Measurements from ENCODE around the gene EDARADD. TPM values are rescaled to one million over a fixed set of nuclear protein-coding genes. Genes with fewer than 3 reads are reported as not detected.
A peak's percentile ranks its signal among the peaks of the same experiment; 100 is the strongest.

The EDARADD gene
- total RNA-seq, 1 donor from 2014 or later: not detected

DNA sequence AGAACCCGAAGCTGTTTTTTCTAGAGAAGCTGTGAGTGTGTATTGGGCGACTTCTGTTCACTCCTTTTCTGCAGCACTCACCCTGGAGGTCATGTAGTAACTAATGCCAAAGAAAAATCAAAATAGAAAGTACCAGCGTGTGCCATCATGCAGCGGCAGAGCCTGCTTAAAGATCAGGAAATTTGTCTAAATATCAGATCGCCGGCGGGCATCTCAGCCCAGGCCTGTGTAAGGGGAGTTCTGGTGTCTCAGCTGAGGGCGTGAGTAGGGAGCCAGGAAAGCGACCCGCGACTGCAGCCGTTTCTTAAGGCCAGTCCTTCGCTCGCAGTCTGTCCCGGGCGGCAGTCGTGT lies 768 bp downstream of the EDARADD start:
- DNase-seq: no peak

DNA sequence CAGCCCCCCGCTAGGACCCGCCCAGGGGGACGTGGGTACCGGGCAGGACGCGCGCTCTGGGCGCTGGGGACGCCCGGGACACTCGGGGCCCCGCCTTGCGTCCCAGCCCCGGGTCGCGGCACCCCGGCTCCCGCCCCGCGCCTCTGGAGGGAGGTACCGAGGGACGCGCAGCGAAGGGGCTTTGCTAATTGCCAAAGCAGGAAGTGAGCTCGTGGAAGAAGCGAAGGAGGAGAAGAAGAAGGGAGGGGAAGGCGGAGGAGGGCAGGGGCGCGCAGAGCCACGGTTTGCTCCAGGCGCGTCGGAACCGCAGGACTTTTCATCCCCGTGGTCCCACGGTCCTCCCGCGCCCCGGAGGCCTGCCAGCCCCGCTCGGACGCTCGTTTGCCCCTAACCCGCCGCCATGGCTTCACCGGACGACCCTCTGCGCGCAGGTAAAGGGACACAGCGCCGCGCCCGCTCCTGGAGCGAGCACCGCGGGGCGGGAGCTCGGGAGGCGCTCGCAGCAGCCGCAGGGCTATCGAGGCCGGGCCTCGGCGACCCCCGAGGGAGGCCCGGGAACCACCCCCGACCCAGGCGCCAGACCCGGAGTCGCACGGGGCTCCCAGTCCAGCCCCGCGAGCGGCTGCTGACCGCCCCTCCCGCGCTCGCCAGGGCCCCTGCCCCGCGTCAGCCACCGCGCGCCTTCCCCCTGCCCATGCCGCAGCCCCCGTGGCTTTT lies 1.3 kb downstream of the EDARADD start:
- peak; percentile 7 for DNase-seq

DNA sequence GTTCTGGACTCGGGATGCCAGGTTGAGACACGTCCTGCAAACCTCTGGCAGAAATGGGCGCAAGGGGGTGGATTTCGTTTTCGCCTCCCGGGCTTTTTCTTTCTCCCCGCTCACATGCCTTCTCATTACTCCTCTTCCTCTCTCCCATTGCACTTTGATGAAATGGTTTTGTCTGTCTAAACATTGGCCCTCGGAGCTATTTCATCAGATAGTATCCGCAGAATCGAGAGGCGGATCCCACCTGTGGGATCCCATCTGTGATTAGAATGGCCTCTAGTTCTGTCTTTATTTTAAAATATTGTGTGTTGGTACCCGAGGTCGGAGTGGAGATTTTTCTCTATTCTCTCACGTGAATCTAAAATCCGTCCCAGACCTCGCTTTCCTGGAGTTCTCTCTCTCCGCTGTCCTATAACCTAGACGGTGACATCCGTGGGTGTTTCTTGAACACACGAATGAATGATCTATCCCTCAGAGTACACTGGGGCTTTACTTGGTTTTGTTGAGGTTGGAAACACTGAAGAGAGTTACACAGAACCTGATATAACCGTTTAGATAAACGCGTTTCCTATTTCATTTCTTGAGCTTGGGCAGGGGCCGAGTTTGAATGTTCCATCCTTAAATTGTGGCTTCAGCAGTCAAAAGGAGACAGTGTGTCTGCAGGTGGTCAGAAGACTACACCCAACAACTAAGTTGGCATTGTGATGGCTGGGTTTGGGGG lies 2.0 kb downstream of the EDARADD start:
- DNase-seq: no peak

GRCh38 chr1:236396665-236397043 lies 2.6 kb downstream of the EDARADD start:
- no peak for DNase-seq

DNA sequence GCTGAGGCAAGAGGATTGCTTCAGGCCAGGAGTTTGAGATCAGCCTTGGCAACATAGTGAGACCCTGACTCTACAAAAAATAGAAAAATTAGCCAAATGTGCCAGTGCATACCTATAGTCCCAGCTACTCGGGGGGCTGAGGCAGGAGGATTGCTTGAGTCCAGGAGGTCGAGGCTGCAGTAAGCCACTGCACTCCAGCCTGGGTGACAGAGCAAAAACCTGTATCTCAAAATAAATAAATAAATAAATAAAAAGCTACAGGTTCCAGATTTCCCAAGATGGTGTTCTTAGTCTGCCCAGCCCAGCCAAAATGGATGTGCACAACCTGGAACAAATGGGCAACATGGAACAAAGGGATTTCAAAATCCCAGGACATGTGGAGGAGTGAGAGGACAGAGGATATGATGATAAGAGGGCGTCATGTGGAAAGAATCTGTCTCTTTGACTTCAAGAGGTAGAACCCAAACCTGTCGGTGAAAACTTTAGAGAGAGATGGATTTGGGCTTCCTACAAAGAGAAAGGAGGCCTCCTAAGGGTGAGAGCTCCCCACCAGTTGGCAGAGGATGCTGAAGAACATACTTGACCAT lies 3.2 kb downstream of the EDARADD start:
- no peak for DNase-seq

- no peak for DNase-seq
Observed at GRCh38 chr1:236398538-236398937, 4.5 kb downstream of the EDARADD start.

- no peak for DNase-seq
Observed at GRCh38 chr1:236400061-236400603, 6.0 kb downstream of the EDARADD start.

DNA sequence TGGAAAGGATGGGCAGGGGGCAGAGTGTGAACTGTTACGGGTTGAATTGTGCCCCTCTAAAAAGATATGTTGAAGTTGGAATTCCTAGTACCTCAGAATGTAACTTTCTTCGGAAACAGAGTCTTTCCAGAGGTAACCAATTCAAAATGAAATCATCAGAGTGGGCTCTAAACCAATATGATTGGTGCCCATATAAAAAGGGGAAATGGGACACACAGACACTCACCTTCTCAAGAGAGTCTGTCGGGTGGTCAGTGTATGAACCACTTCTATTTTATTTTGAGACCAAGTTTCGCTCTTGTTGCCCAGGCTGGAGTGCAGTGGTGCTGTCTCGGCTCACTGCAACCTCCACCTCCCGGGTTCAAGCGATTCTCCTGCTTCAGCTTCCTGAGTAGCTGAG lies 7.6 kb downstream of the EDARADD start:
- no peak for DNase-seq

DNA sequence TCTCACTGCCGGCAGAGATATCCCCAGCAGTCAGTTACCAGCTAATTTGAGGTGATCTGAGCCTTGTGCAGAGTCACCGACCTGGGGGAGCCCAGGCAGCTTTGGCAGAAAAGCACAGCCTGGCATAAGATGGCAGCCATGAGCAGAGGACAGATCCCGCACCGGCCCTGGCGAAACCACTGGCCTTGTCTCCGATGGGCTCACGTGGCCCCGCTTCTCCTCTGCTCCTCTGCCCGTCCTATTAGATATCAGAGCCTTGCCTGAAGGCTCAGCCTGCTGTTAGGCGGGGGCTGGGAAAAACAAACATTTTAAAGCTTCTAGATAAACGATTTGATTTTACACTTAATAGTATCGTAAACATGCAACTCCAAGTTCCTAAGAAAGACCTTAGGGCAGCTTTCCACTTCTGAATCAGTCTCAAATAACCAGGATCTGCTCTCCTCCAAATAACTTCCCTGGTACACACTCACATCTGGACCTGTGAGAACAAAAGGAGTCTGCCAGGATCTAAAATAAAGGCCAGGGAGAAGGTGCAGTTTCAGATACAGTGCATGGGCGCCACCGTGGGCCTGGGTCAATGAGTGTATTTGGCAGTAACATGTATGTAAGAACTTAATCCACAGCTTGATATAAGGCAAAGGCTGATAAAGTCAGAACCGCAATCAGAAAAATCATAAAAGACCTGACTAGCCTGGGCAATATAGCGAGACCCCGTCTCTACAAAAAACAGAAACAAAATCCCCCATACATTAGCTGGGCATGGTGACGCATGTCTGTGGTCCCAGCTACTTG lies 10.0 kb downstream of the EDARADD start:
- DNase-seq: no peak

DNA sequence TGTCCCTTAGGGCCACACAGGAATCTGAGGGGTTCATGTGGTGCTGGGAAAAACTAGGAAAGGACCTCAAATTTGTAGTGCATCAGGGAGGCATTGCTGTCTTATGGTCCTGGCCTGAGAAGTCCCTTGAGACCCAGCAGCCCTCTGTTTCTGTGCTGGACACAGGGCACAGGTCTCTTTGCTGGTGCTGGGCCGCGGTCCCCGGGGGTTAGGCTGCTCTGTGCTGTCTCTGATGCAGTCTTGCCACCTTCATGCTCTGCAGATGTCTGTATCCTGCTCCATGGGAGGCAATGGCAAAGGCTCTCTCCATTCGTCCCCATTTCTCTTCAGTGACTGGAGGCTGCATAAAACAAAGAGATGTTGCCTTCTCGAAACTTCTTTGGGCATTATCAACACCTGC lies 13.0 kb downstream of the EDARADD start:
- DNase-seq: no peak

DNA sequence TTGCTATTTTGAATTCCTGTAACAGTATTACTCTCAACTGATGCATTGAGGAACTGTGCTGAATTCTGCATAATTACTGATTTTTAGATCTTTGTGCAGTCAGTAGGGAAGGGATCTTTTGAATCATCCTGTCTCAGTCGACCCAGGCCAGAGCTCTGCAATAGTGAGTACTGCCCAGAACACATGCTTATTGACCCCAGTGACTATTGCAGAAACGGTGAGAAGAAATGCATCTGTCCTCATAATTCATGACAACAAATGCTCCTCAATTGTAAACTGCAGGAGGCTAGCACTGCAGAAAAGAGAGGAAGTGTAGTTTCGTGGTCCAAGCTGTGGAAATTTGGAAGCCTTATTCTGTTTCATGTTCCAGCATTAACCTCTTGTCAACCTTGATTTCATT lies 19.6 kb downstream of the EDARADD start:
- no peak for DNase-seq

DNA sequence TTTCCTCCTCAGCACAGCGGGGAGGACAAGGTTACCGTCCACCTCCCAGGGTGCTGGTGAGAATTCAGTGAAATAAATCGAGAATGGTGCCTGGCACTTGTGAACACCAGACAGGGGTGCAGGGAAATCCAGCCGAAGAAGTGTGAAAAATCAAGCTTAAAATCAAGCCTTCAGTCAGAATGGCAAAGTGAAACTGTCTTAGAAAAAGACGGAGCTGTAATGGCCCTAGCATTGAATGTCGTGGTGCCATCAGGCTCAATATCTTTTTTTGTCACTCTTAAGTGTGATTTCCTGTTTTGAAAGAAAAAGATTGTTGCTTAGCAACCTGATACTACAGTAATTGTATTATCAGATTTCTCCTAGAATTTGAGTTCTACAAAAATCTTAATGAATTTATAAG lies 22.1 kb downstream of the EDARADD start:
- no peak for DNase-seq

DNA sequence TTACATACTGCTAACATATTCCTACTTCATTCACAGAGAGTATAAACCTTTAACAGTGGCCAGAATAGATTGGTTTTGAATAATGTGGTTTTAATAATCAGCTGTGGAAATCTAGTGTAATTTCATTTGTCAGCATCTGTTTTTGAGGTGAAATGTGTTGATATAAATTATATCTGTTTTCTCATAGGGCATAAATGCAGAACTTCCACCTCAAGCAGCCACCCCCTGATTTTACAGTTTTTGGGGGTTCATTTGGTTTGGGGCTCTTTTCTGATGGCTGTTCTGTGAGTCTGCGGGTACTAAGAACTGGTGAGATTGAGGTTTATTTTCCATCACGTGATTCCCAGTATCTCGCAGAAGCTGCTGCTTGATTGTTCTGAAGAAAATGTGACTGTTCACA lies 23.2 kb downstream of the EDARADD start:
- DNase-seq: no peak

DNA sequence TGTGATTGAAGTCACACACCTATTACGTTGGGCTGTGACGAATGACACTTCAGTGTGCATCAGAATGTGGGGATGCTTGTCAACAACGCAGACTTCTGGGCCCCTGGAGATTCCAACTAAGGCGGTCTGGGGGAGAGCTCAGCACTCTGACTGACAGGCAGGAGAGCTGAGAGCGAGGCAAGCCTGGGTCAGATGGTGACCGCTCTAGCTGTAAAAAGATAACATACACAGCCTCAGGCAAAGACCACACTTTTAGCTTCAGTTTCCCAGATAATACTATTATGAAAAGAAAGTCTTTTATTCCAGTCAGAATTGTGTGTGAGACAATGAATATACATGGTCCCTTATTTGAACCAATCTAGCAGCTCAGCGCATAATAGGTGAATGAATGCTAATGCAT lies 25.4 kb downstream of the EDARADD start:
- DNase-seq: no peak

GRCh38 chr1:236421022-236421421 lies 26.9 kb downstream of the EDARADD start:
- no peak for DNase-seq

- DNase-seq: no peak
Observed at GRCh38 chr1:236421850-236422516, 27.9 kb downstream of the EDARADD start.

DNA sequence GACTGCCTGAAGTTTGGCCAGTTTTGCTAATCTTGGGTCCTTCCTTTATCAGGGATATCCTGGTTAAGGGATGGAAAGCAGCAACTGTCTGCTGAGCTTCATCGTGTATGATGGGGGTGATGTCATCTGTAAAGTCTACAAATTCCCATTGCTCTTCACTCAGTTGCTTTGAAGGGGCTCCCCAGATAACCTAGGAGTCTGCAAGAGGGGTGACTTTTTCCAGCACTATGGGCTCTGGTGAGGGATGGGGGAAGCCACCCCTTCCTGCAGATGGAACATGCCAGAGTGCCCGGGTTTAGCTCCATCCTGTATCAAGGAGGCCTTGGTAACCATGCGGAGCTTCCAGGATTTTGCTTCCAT lies 28.4 kb downstream of the EDARADD start:
- no peak for DNase-seq

DNA sequence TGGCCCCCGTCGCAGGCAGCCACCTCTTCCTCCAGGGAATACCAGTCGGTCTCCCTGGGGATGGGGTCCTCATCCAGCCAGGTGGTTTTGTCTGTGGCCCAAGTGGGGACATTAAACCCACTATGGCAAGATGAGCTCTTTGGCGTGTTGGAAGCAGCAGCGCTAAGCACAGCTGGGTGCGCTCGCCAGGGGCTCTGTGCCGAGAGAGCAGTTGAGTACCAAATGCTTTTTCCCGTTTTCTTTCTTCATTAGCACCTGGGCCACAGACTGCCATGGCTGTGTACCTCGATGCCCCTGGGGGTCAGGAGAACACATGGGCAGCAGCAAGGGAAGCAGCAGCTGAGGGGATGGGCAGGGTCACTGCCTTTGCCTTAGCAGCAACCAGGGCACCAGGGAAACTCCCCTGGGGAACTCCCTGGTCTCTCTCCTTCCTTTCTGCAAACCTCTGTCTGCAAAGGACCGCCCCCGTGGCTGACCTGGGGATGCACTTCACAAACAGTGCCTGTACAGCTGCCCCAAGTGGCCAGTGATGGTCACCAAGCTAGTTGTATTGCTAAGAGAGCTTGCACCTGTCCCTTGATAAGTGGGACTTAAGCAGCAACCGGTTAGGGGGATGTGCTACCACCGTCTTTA lies 31.1 kb downstream of the EDARADD start:
- no peak for DNase-seq

- no peak for DNase-seq
Observed at GRCh38 chr1:236426215-236426614, 32.1 kb downstream of the EDARADD start.

- DNase-seq: no peak
Observed at GRCh38 chr1:236429715-236430274, 35.7 kb downstream of the EDARADD start.

GRCh38 chr1:236433819-236434315 lies 39.8 kb downstream of the EDARADD start:
- DNase-seq: no peak

GRCh38 chr1:236438614-236439013 lies 44.5 kb downstream of the EDARADD start:
- no peak for DNase-seq

Data from dermis blood vessel endothelial cell (primary cell).